Activated CD8-positive, alpha-beta T cell treated with anti-CD3 and anti-CD28 coated beads for 36 hours (primary cell): ENCODE data around the gene NAALADL2. TPM values are rescaled to one million over a fixed set of nuclear protein-coding genes. Genes with fewer than 3 reads are reported as not detected.

Source experiments
- ATAC-seq: fragments of 200-7000 bp; cut with Tn5 transposase; one replicate; pipeline ENCODE4 v1.10.0; 2021; ENCODE audit warnings: mild to moderate bottlenecking, moderate library complexity
- CTCF ChIA-PET: fragments of 350-600 bp; sonication (Branson Sonifier 250); formaldehyde crosslinking; loops from one replicate; lab custom pipeline; 2021; ENCODE audit warnings: antibody characterized with exemption; lab: Charles Lee
- POLR2A ChIA-PET: fragments of 350-600 bp; sonication (Branson Sonifier 250); formaldehyde crosslinking; loops from one replicate; lab custom pipeline; 2021; ENCODE audit warnings: antibody characterized with exemption; lab: Charles Lee
- DNase-seq: peaks from one replicate; pipeline ENCODE4 v3.0.0-alpha.2; 2020
- H3K27ac Mint-ChIP-seq: one replicate; pipeline ENCODE4 v1.8.0; 2021; ENCODE audit warnings: mild to moderate bottlenecking, mixed read lengths
- H3K27me3 Mint-ChIP-seq: one replicate; pipeline ENCODE4 v1.8.0; 2021; ENCODE audit warnings: mixed read lengths
- H3K36me3 Mint-ChIP-seq: one replicate; pipeline ENCODE4 v1.8.0; 2021; ENCODE audit warnings: low read depth, mixed read lengths
- H3K4me1 Mint-ChIP-seq: one replicate; pipeline ENCODE4 v1.8.0; 2021; ENCODE audit warnings: low read depth, mixed read lengths
- H3K4me3 Mint-ChIP-seq: one replicate; pipeline ENCODE4 v1.8.0; 2021; ENCODE audit warnings: mild to moderate bottlenecking, moderate library complexity, mixed read lengths
- H3K9me3 Mint-ChIP-seq: one replicate; pipeline ENCODE4 v1.8.0; 2021; ENCODE audit warnings: mixed read lengths
- CTCF ChIP-seq: fragments of 200-600 bp; IDR thresholded peaks from one replicate; pipeline ENCODE4 v1.8.0; 2022; ENCODE audit warnings: antibody characterized with exemption, mild to moderate bottlenecking
- intact Hi-C: fragments of 100-400 bp; cut with micrococcal nuclease; formaldehyde crosslinking; loops from one replicate; pipeline ENCODE4 v1.10.0; 2022
- total RNA-seq, 2 experiments: library from RNA; stranded (reverse); gene quantifications; one replicate each; pipeline ENCODE4 v1.2.3, GENCODE V29; 2021

The NAALADL2 gene
- total RNA-seq, 2 experiments from 2014 or later = 0.60 TPM; not detected in 1

DNA sequence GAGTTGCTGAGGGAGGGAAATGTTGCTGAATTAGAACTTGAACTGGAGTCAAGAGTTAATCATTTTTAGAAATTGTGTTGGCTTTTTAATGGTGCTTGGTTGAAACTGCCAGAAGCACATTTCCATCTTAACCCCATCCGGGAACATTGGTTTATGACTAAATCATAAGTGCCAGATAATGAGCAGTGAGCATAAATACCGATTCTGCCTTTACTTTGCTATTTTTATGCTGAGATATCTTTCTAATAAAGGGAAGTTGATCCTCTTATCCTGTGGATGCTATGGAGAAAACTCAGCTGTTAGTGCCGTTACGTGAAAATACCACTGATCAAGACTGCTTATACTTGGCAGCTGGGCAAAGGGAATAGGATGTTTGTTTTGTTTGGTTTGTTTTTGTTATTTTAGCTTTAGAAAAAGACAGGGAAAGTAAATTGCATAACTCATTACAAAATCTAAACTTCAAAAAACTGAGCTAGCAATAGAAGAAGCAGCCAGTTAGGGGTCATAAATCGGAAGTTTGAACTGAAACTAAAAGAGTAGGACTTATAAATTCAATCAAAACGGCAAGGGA lies 813.1 kb downstream of the NAALADL2 start:
- no peaks in the 10 kb centered on the region for H3K4me1 Mint-ChIP-seq
- no peaks in the 10 kb centered on the region for H3K27me3 Mint-ChIP-seq
- intact Hi-C loops = no loop called here
- H3K4me3 Mint-ChIP-seq = no peak overlapping the region
- ATAC-seq (no peak), DNase-seq (no peak)
- no peak for TF ChIP-seq CTCF
- ChIA-PET CTCF (no interaction called here), POLR2A (no interaction called here)
- no peaks in the 10 kb centered on the region for H3K36me3 Mint-ChIP-seq
- no peak overlapping the region for H3K27ac Mint-ChIP-seq
- H3K9me3 Mint-ChIP-seq = peaks cover 2% of the 10 kb centered on the region

GRCh38 chr3:175679568-175679967 lies 820.4 kb downstream of the NAALADL2 start:
- ChIA-PET POLR2A (no interaction called here), CTCF (no interaction called here)
- Mint-ChIP-seq H3K4me3 (no peak overlapping the region), H3K4me1 (no peaks in the 10 kb centered on the region), H3K27ac (no peak overlapping the region), H3K36me3 (no peaks in the 10 kb centered on the region), H3K27me3 (no peaks in the 10 kb centered on the region), H3K9me3 (peaks cover 8% of the 10 kb centered on the region)
- ATAC-seq (no peak), DNase-seq (no peak)
- no peak for TF ChIP-seq CTCF
- intact Hi-C loops = no loop called here

- intact Hi-C loops = no loop called here
- DNase-seq (no peak), ATAC-seq (no peak)
- H3K27me3 Mint-ChIP-seq = no peaks in the 10 kb centered on the region
- CTCF ChIA-PET = no interaction called here
- H3K36me3 Mint-ChIP-seq = no peaks in the 10 kb centered on the region
- H3K4me1 Mint-ChIP-seq = no peaks in the 10 kb centered on the region
- H3K27ac Mint-ChIP-seq = no peak overlapping the region
- no peaks in the 10 kb centered on the region for H3K9me3 Mint-ChIP-seq
- POLR2A ChIA-PET = no interaction called here
- TF ChIP-seq CTCF = no peak
- no peak overlapping the region for H3K4me3 Mint-ChIP-seq
Measured at GRCh38 chr3:175692256-175692655, 833.1 kb downstream of the NAALADL2 start.

DNA sequence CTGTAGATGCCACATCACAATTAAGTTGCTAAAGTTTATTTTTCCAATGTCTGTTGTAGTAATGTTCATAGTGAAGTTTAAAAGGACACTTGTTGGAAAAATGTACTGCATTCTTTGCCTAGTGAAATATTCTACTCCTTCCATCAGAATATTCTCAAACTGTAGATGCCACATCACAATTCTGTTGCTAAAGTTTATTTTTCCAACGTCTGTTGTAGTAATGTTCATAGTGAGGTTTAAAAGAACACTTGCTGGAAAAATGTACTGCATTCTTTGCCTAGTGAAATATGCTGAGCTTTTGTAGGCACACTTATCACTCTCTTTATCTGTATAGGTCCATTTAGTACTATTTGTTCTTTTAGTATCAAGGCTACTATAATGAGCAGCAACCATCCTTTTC lies 836.1 kb downstream of the NAALADL2 start:
- H3K9me3 Mint-ChIP-seq = no peaks in the 10 kb centered on the region
- intact Hi-C loops = no loop called here

GRCh38 chr3:175702956-175703355 lies 843.8 kb downstream of the NAALADL2 start:
- no peaks in the 10 kb centered on the region for H3K9me3 Mint-ChIP-seq
- no peak for DNase-seq
- no peak for ATAC-seq
- H3K27me3 Mint-ChIP-seq = no peaks in the 10 kb centered on the region
- no peak overlapping the region for H3K27ac Mint-ChIP-seq
- H3K4me3 Mint-ChIP-seq = no peak overlapping the region
- CTCF ChIA-PET = no interaction called here
- no peak for TF ChIP-seq CTCF
- intact Hi-C loops = no loop called here
- POLR2A ChIA-PET = no interaction called here
- H3K4me1 Mint-ChIP-seq = no peaks in the 10 kb centered on the region
- H3K36me3 Mint-ChIP-seq = no peaks in the 10 kb centered on the region

More for the DNA sequence above, 836.1 kb downstream of the NAALADL2 start:
- no peak for TF ChIP-seq CTCF
- no peaks in the 10 kb centered on the region for H3K27me3 Mint-ChIP-seq
- ATAC-seq (no peak), DNase-seq (no peak)
- no peak overlapping the region for H3K27ac Mint-ChIP-seq
- H3K36me3 Mint-ChIP-seq = no peaks in the 10 kb centered on the region
- CTCF ChIA-PET = no interaction called here
- no peaks in the 10 kb centered on the region for H3K4me1 Mint-ChIP-seq
- H3K4me3 Mint-ChIP-seq = no peak overlapping the region
- POLR2A ChIA-PET = no interaction called here
